SH-SY5Y (cell line): ENCODE results near the gene USP35.

Experiments used
- GATA2 ChIP-seq: IDR thresholded peaks from 2 replicates; pipeline ENCODE4 v1.6.1; 2011; ENCODE audit warnings: mild to moderate bottlenecking, low read depth, low read length
- GATA3 ChIP-seq: IDR thresholded peaks from 2 replicates; pipeline ENCODE4 v1.6.1; 2011; ENCODE audit warnings: low read depth, mild to moderate bottlenecking, low read length, moderate library complexity

The USP35 gene

GRCh38 chr11:78248903-78249302 lies 60.2 kb downstream of the USP35 start:
- no peak for TF ChIP-seq GATA3
- no peak for TF ChIP-seq GATA2

- no peak for TF ChIP-seq GATA3
- no peak for TF ChIP-seq GATA2
These were observed 61.4 kb downstream of the USP35 start for GRCh38 chr11:78250099-78250498.

- TF ChIP-seq GATA3 (no peak), GATA2 (no peak)
These were observed 62.5 kb downstream of the USP35 start for GRCh38 chr11:78251083-78251775.

GRCh38 chr11:78253797-78254196 lies 65.1 kb downstream of the USP35 start:
- TF ChIP-seq GATA3, result no peak
- TF ChIP-seq GATA2, result no peak

- TF ChIP-seq GATA3 (no peak), GATA2 (no peak)
These were observed 65.5 kb downstream of the USP35 start for GRCh38 chr11:78254268-78254667.

- TF ChIP-seq GATA2, result no peak
These were observed 67.2 kb downstream of the USP35 start for GRCh38 chr11:78255919-78256318.

GRCh38 chr11:78256962-78257361 lies 68.2 kb downstream of the USP35 start:
- TF ChIP-seq GATA3 (no peak), GATA2 (no peak)

- no peak for TF ChIP-seq GATA2
- no peak for TF ChIP-seq GATA3
These were observed 68.9 kb downstream of the USP35 start for GRCh38 chr11:78257654-78258053.

GRCh38 chr11:78259777-78260487 lies 71.2 kb downstream of the USP35 start:
- TF ChIP-seq GATA2, result no peak
- no peak for TF ChIP-seq GATA3

- TF ChIP-seq GATA2, result no peak
These were observed 72.6 kb downstream of the USP35 start for GRCh38 chr11:78261367-78261766.

- no peak for TF ChIP-seq GATA3
- 0 out of 2 replicates have a peak, but pooled peaks have one; percentile 27 for TF ChIP-seq GATA2
These were observed 73.1 kb downstream of the USP35 start for GRCh38 chr11:78261828-78262227.

GRCh38 chr11:78262238-78262637 lies 73.5 kb downstream of the USP35 start:
- TF ChIP-seq GATA3 (no peak), GATA2 (no peak)

- TF ChIP-seq GATA3 (no peak), GATA2 (no peak)
These were observed 74.0 kb downstream of the USP35 start for GRCh38 chr11:78262691-78263090.
